ENCODE measurements around the gene HECA. TPM values are rescaled to one million over a fixed set of nuclear protein-coding genes. Genes with fewer than 3 reads are reported as not detected.
"Not testable (repeated sequence)": the region's sequence is repeated elsewhere in the genome, so short reads cannot be mapped to it uniquely, and the experiment has no call there.

HECA gene
- polyA plus RNA-seq, 4 donors, result 11.6 to 33.9 (median 17.0) TPM

- no peak for FAIRE-seq
These were observed 20.1 kb upstream of the HECA start for GRCh38 chr6:139114746-139115145.

GRCh38 chr6:139115989-139116758 is 18.7 kb upstream of the HECA start:
- no peak overlapping the region for H3K27ac ChIP-seq (ENCODE audit: low read depth in 1 of 3, low read length in 2 of 3)
- peaks cover 0 to 3% (median 0%) of the 10 kb centered on the region in 3 donors for H3K27me3 ChIP-seq (ENCODE audit: control insufficient read depth in 3 of 3, insufficient read depth in 3 of 3, low read length in 3 of 3)
- H3K9me3 ChIP-seq (ENCODE audit: control insufficient read depth in 2 of 2, insufficient read depth in 1 of 2, low read depth in 1 of 2, low read length in 1 of 2), result peaks cover 0 to 10% of the 10 kb centered on the region in 2 donors
- no peak for DNase-seq
- H3K4me3 ChIP-seq (ENCODE audit: low read depth in 1 of 3, low read length in 3 of 3), result no peak overlapping the region
- no peaks in the 10 kb centered on the region for H3K36me3 ChIP-seq (ENCODE audit: control insufficient read depth in 3 of 3, insufficient read depth in 2 of 3, low read depth in 1 of 3, low read length in 3 of 3)
- no peak for FAIRE-seq
- no peaks in the 10 kb centered on the region for H3K4me1 ChIP-seq (ENCODE audit: control insufficient read depth in 3 of 3, insufficient read depth in 2 of 3, low read depth in 1 of 3, low read length in 2 of 3)
- WGBS, 3 donors, result 79 to 87% (median 82%) methylated on average over 4 of the region's 4 CpGs

More at GRCh38 chr6:139114746-139115145, 20.1 kb upstream of the HECA start:
- no peak for DNase-seq
- peaks cover 0 to 3% (median 0%) of the 10 kb centered on the region in 3 donors for H3K27me3 ChIP-seq (ENCODE audit: control insufficient read depth in 3 of 3, insufficient read depth in 3 of 3, low read length in 3 of 3)
- H3K4me3 ChIP-seq (ENCODE audit: low read depth in 1 of 3, low read length in 3 of 3), result no peak overlapping the region
- no peaks in the 10 kb centered on the region for H3K4me1 ChIP-seq (ENCODE audit: control insufficient read depth in 3 of 3, insufficient read depth in 2 of 3, low read depth in 1 of 3, low read length in 2 of 3)
- 72 to 81% (median 80%) methylated on average over 3 of the region's 3 CpGs for WGBS, 3 donors
- H3K36me3 ChIP-seq (ENCODE audit: control insufficient read depth in 3 of 3, insufficient read depth in 2 of 3, low read depth in 1 of 3, low read length in 3 of 3), result no peaks in the 10 kb centered on the region
- H3K27ac ChIP-seq (ENCODE audit: low read depth in 1 of 3, low read length in 2 of 3), result no peak overlapping the region
- H3K9me3 ChIP-seq (ENCODE audit: control insufficient read depth in 2 of 2, insufficient read depth in 1 of 2, low read depth in 1 of 2, low read length in 1 of 2), result peaks cover 0 to 8% of the 10 kb centered on the region in 2 donors

DNA sequence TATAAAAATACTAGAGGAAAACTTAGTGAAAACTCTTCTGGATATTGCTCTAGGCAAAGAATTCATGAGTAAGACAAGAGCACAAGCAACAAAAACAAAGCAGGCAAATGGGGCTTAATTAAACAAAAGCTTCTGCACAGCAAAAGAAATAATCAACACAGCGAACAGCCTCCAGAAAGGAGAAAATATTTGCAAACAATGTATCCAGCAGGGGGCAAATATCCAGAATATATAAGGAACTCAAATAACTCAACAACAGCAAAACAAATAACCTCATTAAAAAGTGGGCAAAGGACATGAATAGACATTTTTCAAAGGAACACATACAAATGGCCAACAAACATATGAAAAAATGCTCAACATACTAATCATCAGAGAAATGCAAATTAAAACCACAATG is 17.1 kb upstream of the HECA start:
- WGBS, 3 donors, result 73 to 83% (median 81%) methylated on average over 1 of the region's 1 CpG
- no peaks in the 10 kb centered on the region for H3K36me3 ChIP-seq (ENCODE audit: control insufficient read depth in 3 of 3, insufficient read depth in 2 of 3, low read depth in 1 of 3, low read length in 3 of 3)
- FAIRE-seq (no peak), DNase-seq (no peak)
- peaks cover 0 to 3% (median 0%) of the 10 kb centered on the region in 3 donors for H3K27me3 ChIP-seq (ENCODE audit: control insufficient read depth in 3 of 3, insufficient read depth in 3 of 3, low read length in 3 of 3)
- H3K27ac ChIP-seq (ENCODE audit: low read depth in 1 of 3, low read length in 2 of 3), result no peak overlapping the region
- peaks cover 0 to 10% of the 10 kb centered on the region in 2 donors for H3K9me3 ChIP-seq (ENCODE audit: control insufficient read depth in 2 of 2, insufficient read depth in 1 of 2, low read depth in 1 of 2, low read length in 1 of 2)
- no peak overlapping the region for H3K4me3 ChIP-seq (ENCODE audit: low read depth in 1 of 3, low read length in 3 of 3)
- no peaks in the 10 kb centered on the region for H3K4me1 ChIP-seq (ENCODE audit: control insufficient read depth in 3 of 3, insufficient read depth in 2 of 3, low read depth in 1 of 3, low read length in 2 of 3)

- 70 to 81% (median 78%) methylated on average over 3 of the region's 3 CpGs for WGBS, 3 donors
- H3K36me3 ChIP-seq (ENCODE audit: control insufficient read depth in 3 of 3, insufficient read depth in 2 of 3, low read depth in 1 of 3, low read length in 3 of 3), result no peaks in the 10 kb centered on the region
- no peak for FAIRE-seq
- H3K27ac ChIP-seq (ENCODE audit: low read depth in 1 of 3, low read length in 2 of 3), result no peak overlapping the region
- H3K4me1 ChIP-seq (ENCODE audit: control insufficient read depth in 3 of 3, insufficient read depth in 2 of 3, low read depth in 1 of 3, low read length in 2 of 3), result no peaks in the 10 kb centered on the region
- no peak for DNase-seq
- H3K27me3 ChIP-seq (ENCODE audit: control insufficient read depth in 3 of 3, insufficient read depth in 3 of 3, low read length in 3 of 3), result peaks cover 0 to 3% (median 0%) of the 10 kb centered on the region in 3 donors
- H3K4me3 ChIP-seq (ENCODE audit: low read depth in 1 of 3, low read length in 3 of 3), result no peak overlapping the region
- peaks cover 0 to 10% of the 10 kb centered on the region in 2 donors for H3K9me3 ChIP-seq (ENCODE audit: control insufficient read depth in 2 of 2, insufficient read depth in 1 of 2, low read depth in 1 of 2, low read length in 1 of 2)
These were observed 15.3 kb upstream of the HECA start for GRCh38 chr6:139119552-139119951.

- not testable (repeated sequence) for FAIRE-seq; DNase-seq; H3K27me3 ChIP-seq (ENCODE audit: control insufficient read depth in 3 of 3, insufficient read depth in 3 of 3, low read length in 3 of 3); H3K36me3 ChIP-seq (ENCODE audit: control insufficient read depth in 3 of 3, insufficient read depth in 2 of 3, low read depth in 1 of 3, low read length in 3 of 3); H3K4me3 ChIP-seq (ENCODE audit: low read depth in 1 of 3, low read length in 3 of 3); H3K27ac ChIP-seq (ENCODE audit: low read depth in 1 of 3, low read length in 2 of 3); H3K4me1 ChIP-seq (ENCODE audit: control insufficient read depth in 3 of 3, insufficient read depth in 2 of 3, low read depth in 1 of 3, low read length in 2 of 3)
- WGBS, 3 donors, result 58 to 91% (median 70%) methylated on average over 3 of the region's 3 CpGs
- peaks cover 0 to 10% of the 10 kb centered on the region in 2 donors for H3K9me3 ChIP-seq (ENCODE audit: control insufficient read depth in 2 of 2, insufficient read depth in 1 of 2, low read depth in 1 of 2, low read length in 1 of 2)
These were observed 12.1 kb upstream of the HECA start for GRCh38 chr6:139122823-139123222.

DNA sequence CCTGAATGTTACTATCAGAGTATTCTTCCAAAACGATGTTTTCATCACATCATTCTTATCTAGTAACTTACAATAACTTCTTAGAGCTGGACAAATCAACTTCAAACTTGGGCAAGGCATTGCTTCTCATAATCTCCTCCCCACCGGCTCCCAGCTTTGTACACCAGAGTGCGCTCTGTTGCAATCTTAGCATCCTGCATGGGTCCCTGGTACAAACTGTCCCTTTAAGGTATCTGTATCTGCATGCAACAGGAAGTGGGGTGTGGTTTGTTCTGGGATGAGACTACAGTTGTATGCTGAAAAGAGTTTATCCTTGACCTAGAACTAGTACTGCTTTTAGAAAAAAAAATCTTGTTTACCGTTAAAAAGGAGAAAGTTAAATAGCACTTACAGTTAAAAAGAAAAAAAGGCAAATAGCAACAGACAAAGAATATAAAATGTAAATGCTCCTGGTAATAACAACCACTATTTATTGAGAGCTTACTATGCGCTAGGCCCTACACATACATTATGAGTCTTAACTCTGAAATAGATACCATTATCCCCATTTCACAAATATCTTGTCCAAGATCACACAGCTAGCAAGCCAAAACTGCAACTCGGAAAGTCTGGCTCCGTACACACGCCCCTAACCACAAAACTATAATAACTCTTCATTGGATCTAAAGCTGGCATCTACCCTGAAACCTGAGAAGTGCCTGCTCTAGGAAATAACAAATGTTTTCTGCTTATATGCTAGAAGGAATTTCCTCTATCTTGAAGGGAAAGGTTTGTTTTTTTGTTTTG is 9.8 kb upstream of the HECA start:
- Histone ChIP-seq H3K36me3 (ENCODE audit: control insufficient read depth in 3 of 3, insufficient read depth in 2 of 3, low read depth in 1 of 3, low read length in 3 of 3) (no peaks in the 10 kb centered on the region), H3K27ac (ENCODE audit: low read depth in 1 of 3, low read length in 2 of 3) (peak overlapping the region in 2 of 3 donors; percentile 3 to 82), H3K9me3 (ENCODE audit: control insufficient read depth in 2 of 2, insufficient read depth in 1 of 2, low read depth in 1 of 2, low read length in 1 of 2) (no peaks in the 10 kb centered on the region), H3K27me3 (ENCODE audit: control insufficient read depth in 3 of 3, insufficient read depth in 3 of 3, low read length in 3 of 3) (no peaks in the 10 kb centered on the region), H3K4me1 (ENCODE audit: control insufficient read depth in 3 of 3, insufficient read depth in 2 of 3, low read depth in 1 of 3, low read length in 2 of 3) (peaks cover 0 to 3% (median 0%) of the 10 kb centered on the region in 3 donors), H3K4me3 (ENCODE audit: low read depth in 1 of 3, low read length in 3 of 3) (no peak overlapping the region)
- WGBS, 3 donors, result 38 to 47% (median 38%) methylated on average over 8 of the region's 8 CpGs
- no peak for FAIRE-seq
- DNase-seq, result peak; percentile 74 to 93

DNA sequence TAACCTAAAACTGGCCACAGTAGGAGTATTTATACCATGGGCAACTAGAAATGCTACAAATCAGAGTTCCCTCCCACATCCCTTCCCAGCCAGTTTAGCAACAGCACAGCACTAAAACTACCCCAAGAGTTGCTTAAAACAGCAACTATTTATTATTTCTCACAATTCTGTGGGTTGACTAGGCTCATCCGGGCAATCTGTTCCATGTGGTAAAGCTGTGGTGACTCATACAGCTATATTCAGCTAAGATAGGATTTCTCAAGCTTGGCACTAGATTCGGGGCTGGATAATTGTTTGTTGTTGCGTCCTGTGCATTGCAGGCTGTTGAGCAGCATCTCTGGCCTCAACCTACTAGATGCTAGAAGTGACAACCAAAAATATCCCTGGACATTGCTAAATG is 8.6 kb upstream of the HECA start:
- Histone ChIP-seq H3K4me3 (ENCODE audit: low read depth in 1 of 3, low read length in 3 of 3) (no peak overlapping the region), H3K9me3 (ENCODE audit: control insufficient read depth in 2 of 2, insufficient read depth in 1 of 2, low read depth in 1 of 2, low read length in 1 of 2) (no peaks in the 10 kb centered on the region), H3K27ac (ENCODE audit: low read depth in 1 of 3, low read length in 2 of 3) (peak overlapping the region in 1 of 3 donors; percentile 82), H3K36me3 (ENCODE audit: control insufficient read depth in 3 of 3, insufficient read depth in 2 of 3, low read depth in 1 of 3, low read length in 3 of 3) (no peaks in the 10 kb centered on the region), H3K4me1 (ENCODE audit: control insufficient read depth in 3 of 3, insufficient read depth in 2 of 3, low read depth in 1 of 3, low read length in 2 of 3) (peaks cover 0 to 3% (median 0%) of the 10 kb centered on the region in 3 donors), H3K27me3 (ENCODE audit: control insufficient read depth in 3 of 3, insufficient read depth in 3 of 3, low read length in 3 of 3) (no peaks in the 10 kb centered on the region)
- WGBS, 3 donors, result 67 to 75% (median 68%) methylated on average over 3 of the region's 3 CpGs
- FAIRE-seq (no peak), DNase-seq (no peak)

DNA sequence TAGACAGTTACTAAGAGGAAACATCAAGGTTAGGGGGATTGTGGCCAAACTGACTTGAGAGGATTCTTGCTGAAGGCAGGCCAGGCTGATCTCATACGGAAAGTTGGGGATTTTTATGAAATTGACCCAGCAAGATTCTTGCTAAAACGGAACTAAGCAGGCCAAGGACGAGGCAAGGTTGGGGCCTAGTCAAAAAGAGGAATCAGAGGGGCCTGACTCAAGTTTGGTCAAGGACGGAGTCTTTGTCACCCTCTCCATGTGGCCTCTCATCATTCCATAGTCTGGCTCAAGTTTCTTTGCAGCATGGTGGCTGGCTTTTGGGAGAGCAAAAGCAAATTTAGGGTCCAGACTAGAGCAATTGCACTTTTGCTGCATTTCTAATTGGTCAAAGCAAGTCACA is 7.9 kb upstream of the HECA start:
- peak overlapping the region in 1 of 3 donors; percentile 20 for H3K27ac ChIP-seq (ENCODE audit: low read depth in 1 of 3, low read length in 2 of 3)
- H3K4me3 ChIP-seq (ENCODE audit: low read depth in 1 of 3, low read length in 3 of 3), result no peak overlapping the region
- H3K36me3 ChIP-seq (ENCODE audit: control insufficient read depth in 3 of 3, insufficient read depth in 2 of 3, low read depth in 1 of 3, low read length in 3 of 3), result no peaks in the 10 kb centered on the region
- WGBS, 3 donors, result 82 to 92% (median 83%) methylated on average over 4 of the region's 4 CpGs
- no peaks in the 10 kb centered on the region for H3K27me3 ChIP-seq (ENCODE audit: control insufficient read depth in 3 of 3, insufficient read depth in 3 of 3, low read length in 3 of 3)
- H3K9me3 ChIP-seq (ENCODE audit: control insufficient read depth in 2 of 2, insufficient read depth in 1 of 2, low read depth in 1 of 2, low read length in 1 of 2), result no peaks in the 10 kb centered on the region
- no peak for DNase-seq
- FAIRE-seq, result no peak
- peaks cover 0 to 3% (median 0%) of the 10 kb centered on the region in 3 donors for H3K4me1 ChIP-seq (ENCODE audit: control insufficient read depth in 3 of 3, insufficient read depth in 2 of 3, low read depth in 1 of 3, low read length in 2 of 3)
